ENCODE data around the gene CCDC122. TPM values are rescaled to one million over a fixed set of nuclear protein-coding genes. Genes with fewer than 3 reads are reported as not detected.

CCDC122 gene
- total RNA-seq, 1 donor from 2014 or later = 4.8 TPM

GRCh38 chr13:43881580-43881979, 2.0 kb upstream of the CCDC122 start:
- no peak for TF ChIP-seq CTCF (conservative IDR thresholded peaks at IDR 0.05)
- H3K4me1 Mint-ChIP-seq = peaks cover 16% of the 10 kb centered on the region
- no peak for DNase-seq (ENCODE audit: low read depth, low spot score)
- peak overlapping the region; percentile 51 for H3K4me3 Mint-ChIP-seq
- H3K27ac Mint-ChIP-seq (ENCODE audit: unreplicated experiment) = no peak overlapping the region
- H3K36me3 Mint-ChIP-seq (ENCODE audit: low read depth) = no peaks in the 10 kb centered on the region
- peaks cover 37% of the 10 kb centered on the region for H3K27me3 Mint-ChIP-seq (ENCODE audit: low read depth)
- peaks cover 3% of the 10 kb centered on the region for H3K9me3 Mint-ChIP-seq

- Mint-ChIP-seq H3K9me3 (no peaks in the 10 kb centered on the region), H3K27me3 (ENCODE audit: low read depth) (peaks cover 37% of the 10 kb centered on the region), H3K27ac (ENCODE audit: unreplicated experiment) (no peak overlapping the region), H3K36me3 (ENCODE audit: low read depth) (no peaks in the 10 kb centered on the region), H3K4me3 (no peak overlapping the region), H3K4me1 (peaks cover 16% of the 10 kb centered on the region)
- DNase-seq (ENCODE audit: low read depth, low spot score) = no peak
- no peak for TF ChIP-seq CTCF (conservative IDR thresholded peaks at IDR 0.05)
Observed at GRCh38 chr13:43880926-43881325, 1.4 kb upstream of the CCDC122 start.

GRCh38 chr13:43880214-43880855, 795 bp upstream of the CCDC122 start:
- H3K4me1 Mint-ChIP-seq = peaks cover 16% of the 10 kb centered on the region

GRCh38 chr13:43879755-43880181, 228 bp upstream of the CCDC122 start, which contains the start of gene LACC1:
Gene LACC1, plus strand, starts transcription at chr13:43879904. Its CDS starts 1,082 bp downstream, at chr13:43880986.
- Mint-ChIP-seq H3K9me3 (no peaks in the 10 kb centered on the region), H3K27ac (ENCODE audit: unreplicated experiment) (peak within 1 kb of the TSS; percentile 93), H3K4me1 (peaks cover 16% of the 10 kb centered on the region), H3K27me3 (ENCODE audit: low read depth) (peaks cover 37% of the 10 kb centered on the region), H3K36me3 (ENCODE audit: low read depth) (no peaks in the 10 kb centered on the region), H3K4me3 (peak within 1 kb of the TSS; percentile 91)
- peak; percentile 15 for DNase-seq (ENCODE audit: low read depth, low spot score)
- TF ChIP-seq CTCF (conservative IDR thresholded peaks at IDR 0.05) = no peak

More at GRCh38 chr13:43880214-43880855, 795 bp upstream of the CCDC122 start:
- peaks cover 37% of the 10 kb centered on the region for H3K27me3 Mint-ChIP-seq (ENCODE audit: low read depth)
- no peaks in the 10 kb centered on the region for H3K9me3 Mint-ChIP-seq
- no peak overlapping the region for H3K27ac Mint-ChIP-seq (ENCODE audit: unreplicated experiment)
- DNase-seq (ENCODE audit: low read depth, low spot score) = peak; percentile 2
- no peaks in the 10 kb centered on the region for H3K36me3 Mint-ChIP-seq (ENCODE audit: low read depth)
- peak overlapping the region; percentile 91 for H3K4me3 Mint-ChIP-seq
- no peak for TF ChIP-seq CTCF (conservative IDR thresholded peaks at IDR 0.05)

- H3K27ac Mint-ChIP-seq (ENCODE audit: unreplicated experiment) = no peak overlapping the region
- H3K36me3 Mint-ChIP-seq (ENCODE audit: low read depth) = no peaks in the 10 kb centered on the region
- peaks cover 37% of the 10 kb centered on the region for H3K27me3 Mint-ChIP-seq (ENCODE audit: low read depth)
- peaks cover 16% of the 10 kb centered on the region for H3K4me1 Mint-ChIP-seq
- no peak for TF ChIP-seq CTCF (conservative IDR thresholded peaks at IDR 0.05)
- no peak for DNase-seq (ENCODE audit: low read depth, low spot score)
- H3K9me3 Mint-ChIP-seq = no peaks in the 10 kb centered on the region
- peak overlapping the region; percentile 91 for H3K4me3 Mint-ChIP-seq
Observed at GRCh38 chr13:43877766-43878165, 1.8 kb downstream of the CCDC122 start.

All from neural crest cell (in vitro differentiated cells).